ENCODE data around the gene VPS13D.

VPS13D gene

DNA sequence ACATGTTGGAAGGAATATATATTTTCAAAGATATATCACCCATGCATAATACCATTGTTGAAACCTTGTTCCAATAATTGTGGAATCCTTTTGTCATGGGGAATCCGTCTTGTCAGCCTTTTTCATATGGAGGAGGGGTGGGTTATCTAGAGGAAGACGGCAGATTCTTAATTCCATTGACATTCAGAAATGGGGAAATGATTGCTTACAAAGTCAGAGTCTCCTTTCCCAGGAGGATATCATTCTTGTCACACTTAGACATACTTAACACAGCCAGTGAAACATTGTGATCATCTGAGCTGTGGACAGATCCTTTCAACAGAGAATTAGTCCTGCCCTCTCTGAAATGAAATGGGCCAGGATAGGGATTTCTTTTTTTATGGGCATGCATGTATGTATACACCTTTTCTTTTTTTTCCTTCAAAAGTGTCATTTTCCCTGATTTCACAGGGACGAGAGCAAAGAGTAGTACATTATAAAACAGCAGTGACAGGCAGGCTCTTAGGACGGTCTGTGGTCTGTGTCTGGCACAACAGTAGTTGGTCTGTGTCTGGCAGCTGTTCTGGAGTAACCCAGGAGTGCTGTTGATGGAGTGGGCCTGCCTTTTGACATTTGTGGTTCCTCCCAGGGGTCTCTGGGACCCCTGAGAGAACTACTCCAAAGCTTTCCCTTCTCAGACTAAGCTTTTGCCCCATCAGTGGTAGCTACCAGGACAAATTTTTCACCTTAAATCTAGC, 50.1 kb downstream of the VPS13D start:
- H3K4me3 ChIP-seq (ENCODE audit: low read depth in 1 of 2, low read length in 2 of 2): no peak overlapping the region
- H3K27ac ChIP-seq (ENCODE audit: low read depth, low read length): no peak overlapping the region
- H3K27me3 ChIP-seq (ENCODE audit: control insufficient read depth in 1 of 2, insufficient read depth in 2 of 2, low read length in 2 of 2): no peaks in the 10 kb centered on the region
- no peaks in the 10 kb centered on the region for H3K4me1 ChIP-seq (ENCODE audit: control insufficient read depth in 1 of 2, insufficient read depth in 2 of 2, low read length in 2 of 2)
- no peak overlapping the region for H3K9ac ChIP-seq (ENCODE audit: low read depth in 1 of 2, low read length in 2 of 2)
- H3K9me3 ChIP-seq (ENCODE audit: control insufficient read depth in 1 of 2, low read length in 2 of 2): no peaks in the 10 kb centered on the region
- H3K36me3 ChIP-seq (ENCODE audit: control insufficient read depth in 1 of 2, insufficient read depth in 2 of 2, low read length in 2 of 2): peaks cover 52 to 69% of the 10 kb centered on the region in 2 donors

- no peaks in the 10 kb centered on the region for H3K27me3 ChIP-seq (ENCODE audit: control insufficient read depth in 1 of 2, insufficient read depth in 2 of 2, low read length in 2 of 2)
- H3K9me3 ChIP-seq (ENCODE audit: control insufficient read depth in 1 of 2, low read length in 2 of 2): no peaks in the 10 kb centered on the region
- H3K4me1 ChIP-seq (ENCODE audit: control insufficient read depth in 1 of 2, insufficient read depth in 2 of 2, low read length in 2 of 2): no peaks in the 10 kb centered on the region
- H3K9ac ChIP-seq (ENCODE audit: low read depth in 1 of 2, low read length in 2 of 2): no peak overlapping the region
- H3K27ac ChIP-seq (ENCODE audit: low read depth, low read length): no peak overlapping the region
- no peak overlapping the region for H3K4me3 ChIP-seq (ENCODE audit: low read depth in 1 of 2, low read length in 2 of 2)
- H3K36me3 ChIP-seq (ENCODE audit: control insufficient read depth in 1 of 2, insufficient read depth in 2 of 2, low read length in 2 of 2): peaks cover 52 to 66% of the 10 kb centered on the region in 2 donors
Observed at GRCh38 chr1:12282142-12282541, 52.3 kb downstream of the VPS13D start.

DNA sequence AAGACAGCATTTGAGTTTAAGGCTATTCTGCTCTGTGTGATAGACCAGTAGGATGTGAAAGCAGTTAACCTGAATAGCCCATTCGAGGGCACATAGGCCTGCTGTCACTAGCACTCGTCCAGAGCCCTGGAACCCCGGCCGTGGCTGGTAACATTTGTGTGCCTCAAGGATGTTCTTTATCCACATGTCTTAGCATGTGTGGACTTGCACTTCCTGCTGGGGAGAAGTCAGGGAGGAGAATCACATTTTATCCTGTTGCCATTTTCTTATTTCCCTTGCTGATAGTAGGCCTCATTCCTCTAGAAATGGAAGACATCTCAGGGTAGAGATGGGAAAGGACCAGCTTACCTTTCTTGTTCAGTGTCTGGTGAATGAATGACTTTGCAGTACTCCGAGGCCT, 54.7 kb downstream of the VPS13D start:
- Histone ChIP-seq H3K9me3 (ENCODE audit: control insufficient read depth in 1 of 2, low read length in 2 of 2) (no peaks in the 10 kb centered on the region), H3K27ac (ENCODE audit: low read depth, low read length) (no peak overlapping the region), H3K36me3 (ENCODE audit: control insufficient read depth in 1 of 2, insufficient read depth in 2 of 2, low read length in 2 of 2) (peaks cover 46 to 53% of the 10 kb centered on the region in 2 donors), H3K4me3 (ENCODE audit: low read depth in 1 of 2, low read length in 2 of 2) (no peak overlapping the region), H3K27me3 (ENCODE audit: control insufficient read depth in 1 of 2, insufficient read depth in 2 of 2, low read length in 2 of 2) (no peaks in the 10 kb centered on the region), H3K9ac (ENCODE audit: low read depth in 1 of 2, low read length in 2 of 2) (no peak overlapping the region), H3K4me1 (ENCODE audit: control insufficient read depth in 1 of 2, insufficient read depth in 2 of 2, low read length in 2 of 2) (no peaks in the 10 kb centered on the region)

GRCh38 chr1:12285496-12286143, 55.8 kb downstream of the VPS13D start:
- H3K4me3 ChIP-seq (ENCODE audit: low read depth in 1 of 2, low read length in 2 of 2): no peak overlapping the region
- H3K9ac ChIP-seq (ENCODE audit: low read depth in 1 of 2, low read length in 2 of 2): no peak overlapping the region
- no peaks in the 10 kb centered on the region for H3K27me3 ChIP-seq (ENCODE audit: control insufficient read depth in 1 of 2, insufficient read depth in 2 of 2, low read length in 2 of 2)
- H3K4me1 ChIP-seq (ENCODE audit: control insufficient read depth in 1 of 2, insufficient read depth in 2 of 2, low read length in 2 of 2): no peaks in the 10 kb centered on the region
- peaks cover 42 to 58% of the 10 kb centered on the region in 2 donors for H3K36me3 ChIP-seq (ENCODE audit: control insufficient read depth in 1 of 2, insufficient read depth in 2 of 2, low read length in 2 of 2)
- H3K27ac ChIP-seq (ENCODE audit: low read depth, low read length): no peak overlapping the region
- H3K9me3 ChIP-seq (ENCODE audit: control insufficient read depth in 1 of 2, low read length in 2 of 2): no peaks in the 10 kb centered on the region

DNA sequence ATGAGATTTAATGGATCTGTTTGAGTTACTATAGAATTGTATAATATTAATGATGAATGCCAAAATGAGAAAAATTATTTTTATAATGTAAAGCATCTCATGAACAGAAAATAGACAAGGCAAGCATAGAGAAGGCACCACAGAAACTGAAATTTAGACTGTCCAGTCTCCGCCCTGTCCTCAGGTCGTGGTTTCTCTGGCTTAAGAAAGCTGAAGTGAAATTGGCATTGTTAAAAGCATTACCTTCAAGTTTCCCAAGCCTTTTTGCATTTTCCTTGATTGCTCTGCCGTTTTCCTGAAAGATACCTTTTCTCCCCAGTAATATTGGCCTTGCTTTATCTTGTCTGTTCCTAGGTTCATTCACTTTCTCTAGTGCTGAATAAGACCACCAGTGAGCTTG, 58.0 kb downstream of the VPS13D start:
- Histone ChIP-seq H3K4me1 (ENCODE audit: control insufficient read depth in 1 of 2, insufficient read depth in 2 of 2, low read length in 2 of 2) (no peaks in the 10 kb centered on the region), H3K9me3 (ENCODE audit: control insufficient read depth in 1 of 2, low read length in 2 of 2) (no peaks in the 10 kb centered on the region), H3K9ac (ENCODE audit: low read depth in 1 of 2, low read length in 2 of 2) (no peak overlapping the region), H3K36me3 (ENCODE audit: control insufficient read depth in 1 of 2, insufficient read depth in 2 of 2, low read length in 2 of 2) (peaks cover 46 to 61% of the 10 kb centered on the region in 2 donors), H3K27ac (ENCODE audit: low read depth, low read length) (no peak overlapping the region), H3K4me3 (ENCODE audit: low read depth in 1 of 2, low read length in 2 of 2) (no peak overlapping the region), H3K27me3 (ENCODE audit: control insufficient read depth in 1 of 2, insufficient read depth in 2 of 2, low read length in 2 of 2) (no peaks in the 10 kb centered on the region)

DNA sequence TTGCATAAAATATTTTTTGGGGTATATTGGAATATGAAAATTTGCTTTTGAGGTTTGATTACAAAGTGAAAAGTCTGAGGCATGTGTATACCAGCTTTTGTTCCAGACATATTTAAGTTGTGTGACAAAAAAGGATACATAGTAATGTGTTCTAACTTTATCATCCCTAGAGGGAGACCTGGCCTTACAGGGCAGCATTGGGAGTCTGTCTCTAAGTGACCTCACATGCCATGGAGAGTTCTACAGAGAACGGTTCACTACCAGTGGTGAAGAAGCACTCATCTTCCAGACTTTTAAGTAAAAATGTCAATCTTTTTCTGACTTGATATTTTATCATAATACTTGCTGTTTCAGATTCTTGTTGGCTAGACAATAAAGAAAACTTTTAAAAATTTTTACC, 61.0 kb downstream of the VPS13D start:
- H3K4me3 ChIP-seq (ENCODE audit: low read depth in 1 of 2, low read length in 2 of 2): no peak overlapping the region
- peaks cover 41 to 63% of the 10 kb centered on the region in 2 donors for H3K36me3 ChIP-seq (ENCODE audit: control insufficient read depth in 1 of 2, insufficient read depth in 2 of 2, low read length in 2 of 2)
- no peak overlapping the region for H3K27ac ChIP-seq (ENCODE audit: low read depth, low read length)
- no peaks in the 10 kb centered on the region for H3K4me1 ChIP-seq (ENCODE audit: control insufficient read depth in 1 of 2, insufficient read depth in 2 of 2, low read length in 2 of 2)
- no peaks in the 10 kb centered on the region for H3K27me3 ChIP-seq (ENCODE audit: control insufficient read depth in 1 of 2, insufficient read depth in 2 of 2, low read length in 2 of 2)
- no peaks in the 10 kb centered on the region for H3K9me3 ChIP-seq (ENCODE audit: control insufficient read depth in 1 of 2, low read length in 2 of 2)
- no peak overlapping the region for H3K9ac ChIP-seq (ENCODE audit: low read depth in 1 of 2, low read length in 2 of 2)

GRCh38 chr1:12293416-12293815, 63.6 kb downstream of the VPS13D start:
- Histone ChIP-seq H3K9me3 (ENCODE audit: control insufficient read depth in 1 of 2, low read length in 2 of 2) (no peaks in the 10 kb centered on the region), H3K4me3 (ENCODE audit: low read depth in 1 of 2, low read length in 2 of 2) (no peak overlapping the region), H3K4me1 (ENCODE audit: control insufficient read depth in 1 of 2, insufficient read depth in 2 of 2, low read length in 2 of 2) (no peaks in the 10 kb centered on the region), H3K27me3 (ENCODE audit: control insufficient read depth in 1 of 2, insufficient read depth in 2 of 2, low read length in 2 of 2) (no peaks in the 10 kb centered on the region), H3K27ac (ENCODE audit: low read depth, low read length) (no peak overlapping the region), H3K9ac (ENCODE audit: low read depth in 1 of 2, low read length in 2 of 2) (no peak overlapping the region), H3K36me3 (ENCODE audit: control insufficient read depth in 1 of 2, insufficient read depth in 2 of 2, low read length in 2 of 2) (peaks cover 34 to 62% of the 10 kb centered on the region in 2 donors)

DNA sequence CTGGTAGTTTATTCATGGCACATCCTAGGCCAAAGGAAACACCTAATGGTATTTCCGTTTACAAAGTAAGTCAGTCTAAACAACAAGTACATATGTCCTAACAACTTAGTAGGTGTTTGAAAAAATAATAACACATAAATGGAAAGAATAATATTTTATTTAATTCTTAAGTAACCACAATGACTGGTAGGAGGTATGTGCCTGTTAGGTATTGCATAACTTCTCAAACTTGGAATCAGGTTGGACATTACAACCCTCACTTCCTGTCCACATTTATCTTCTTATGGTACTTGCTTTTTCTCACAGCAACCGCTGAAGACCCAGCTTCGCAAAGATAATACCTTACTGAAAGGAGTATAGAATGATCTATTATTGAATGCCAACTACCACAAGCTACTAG, 64.2 kb downstream of the VPS13D start:
- Histone ChIP-seq H3K36me3 (ENCODE audit: control insufficient read depth in 1 of 2, insufficient read depth in 2 of 2, low read length in 2 of 2) (peaks cover 32 to 59% of the 10 kb centered on the region in 2 donors), H3K4me3 (ENCODE audit: low read depth in 1 of 2, low read length in 2 of 2) (no peak overlapping the region), H3K4me1 (ENCODE audit: control insufficient read depth in 1 of 2, insufficient read depth in 2 of 2, low read length in 2 of 2) (no peaks in the 10 kb centered on the region), H3K9ac (ENCODE audit: low read depth in 1 of 2, low read length in 2 of 2) (no peak overlapping the region), H3K27ac (ENCODE audit: low read depth, low read length) (no peak overlapping the region), H3K27me3 (ENCODE audit: control insufficient read depth in 1 of 2, insufficient read depth in 2 of 2, low read length in 2 of 2) (no peaks in the 10 kb centered on the region), H3K9me3 (ENCODE audit: control insufficient read depth in 1 of 2, low read length in 2 of 2) (no peaks in the 10 kb centered on the region)

DNA sequence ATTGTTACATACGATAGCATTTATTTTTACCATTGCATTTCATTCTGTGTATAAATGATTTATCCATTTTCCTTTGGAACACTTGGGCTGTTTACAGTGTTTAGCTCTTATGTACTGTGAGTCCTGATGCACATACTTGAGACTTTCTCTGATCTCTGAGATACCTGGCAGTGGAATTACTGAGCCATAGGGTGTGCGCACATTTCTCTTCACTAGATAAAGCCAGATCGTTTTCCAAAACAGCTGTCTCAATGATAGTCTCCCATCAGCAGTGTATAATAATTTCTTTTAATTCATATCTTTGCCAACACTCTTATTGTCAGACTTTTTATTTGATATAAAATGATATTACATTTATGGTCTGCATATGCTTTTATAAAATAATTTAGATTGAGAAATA, 66.2 kb downstream of the VPS13D start:
- Histone ChIP-seq H3K9me3 (ENCODE audit: control insufficient read depth in 1 of 2, low read length in 2 of 2) (no peaks in the 10 kb centered on the region), H3K36me3 (ENCODE audit: control insufficient read depth in 1 of 2, insufficient read depth in 2 of 2, low read length in 2 of 2) (peaks cover 29 to 65% of the 10 kb centered on the region in 2 donors), H3K4me3 (ENCODE audit: low read depth in 1 of 2, low read length in 2 of 2) (no peak overlapping the region), H3K27ac (ENCODE audit: low read depth, low read length) (no peak overlapping the region), H3K4me1 (ENCODE audit: control insufficient read depth in 1 of 2, insufficient read depth in 2 of 2, low read length in 2 of 2) (no peaks in the 10 kb centered on the region), H3K9ac (ENCODE audit: low read depth in 1 of 2, low read length in 2 of 2) (no peak overlapping the region), H3K27me3 (ENCODE audit: control insufficient read depth in 1 of 2, insufficient read depth in 2 of 2, low read length in 2 of 2) (no peaks in the 10 kb centered on the region)

GRCh38 chr1:12296623-12297022, 66.8 kb downstream of the VPS13D start:
- Histone ChIP-seq H3K27ac (ENCODE audit: low read depth, low read length) (no peak overlapping the region), H3K4me1 (ENCODE audit: control insufficient read depth in 1 of 2, insufficient read depth in 2 of 2, low read length in 2 of 2) (no peaks in the 10 kb centered on the region), H3K36me3 (ENCODE audit: control insufficient read depth in 1 of 2, insufficient read depth in 2 of 2, low read length in 2 of 2) (peaks cover 28 to 65% of the 10 kb centered on the region in 2 donors), H3K9ac (ENCODE audit: low read depth in 1 of 2, low read length in 2 of 2) (no peak overlapping the region), H3K4me3 (ENCODE audit: low read depth in 1 of 2, low read length in 2 of 2) (no peak overlapping the region), H3K27me3 (ENCODE audit: control insufficient read depth in 1 of 2, insufficient read depth in 2 of 2, low read length in 2 of 2) (no peaks in the 10 kb centered on the region), H3K9me3 (ENCODE audit: control insufficient read depth in 1 of 2, low read length in 2 of 2) (no peaks in the 10 kb centered on the region)
